GM18517 (cell line): Measurements from ENCODE around the gene STXBP1.

Experiments
- ATAC-seq: cut with Tn5 transposase; IDR thresholded peaks from one replicate; pipeline ENCODE4 v1.9.1; 2021; ENCODE audit warnings: mild to moderate bottlenecking, moderate library complexity; ENCODE audit not compliant: unreplicated experiment

STXBP1 gene

DNA sequence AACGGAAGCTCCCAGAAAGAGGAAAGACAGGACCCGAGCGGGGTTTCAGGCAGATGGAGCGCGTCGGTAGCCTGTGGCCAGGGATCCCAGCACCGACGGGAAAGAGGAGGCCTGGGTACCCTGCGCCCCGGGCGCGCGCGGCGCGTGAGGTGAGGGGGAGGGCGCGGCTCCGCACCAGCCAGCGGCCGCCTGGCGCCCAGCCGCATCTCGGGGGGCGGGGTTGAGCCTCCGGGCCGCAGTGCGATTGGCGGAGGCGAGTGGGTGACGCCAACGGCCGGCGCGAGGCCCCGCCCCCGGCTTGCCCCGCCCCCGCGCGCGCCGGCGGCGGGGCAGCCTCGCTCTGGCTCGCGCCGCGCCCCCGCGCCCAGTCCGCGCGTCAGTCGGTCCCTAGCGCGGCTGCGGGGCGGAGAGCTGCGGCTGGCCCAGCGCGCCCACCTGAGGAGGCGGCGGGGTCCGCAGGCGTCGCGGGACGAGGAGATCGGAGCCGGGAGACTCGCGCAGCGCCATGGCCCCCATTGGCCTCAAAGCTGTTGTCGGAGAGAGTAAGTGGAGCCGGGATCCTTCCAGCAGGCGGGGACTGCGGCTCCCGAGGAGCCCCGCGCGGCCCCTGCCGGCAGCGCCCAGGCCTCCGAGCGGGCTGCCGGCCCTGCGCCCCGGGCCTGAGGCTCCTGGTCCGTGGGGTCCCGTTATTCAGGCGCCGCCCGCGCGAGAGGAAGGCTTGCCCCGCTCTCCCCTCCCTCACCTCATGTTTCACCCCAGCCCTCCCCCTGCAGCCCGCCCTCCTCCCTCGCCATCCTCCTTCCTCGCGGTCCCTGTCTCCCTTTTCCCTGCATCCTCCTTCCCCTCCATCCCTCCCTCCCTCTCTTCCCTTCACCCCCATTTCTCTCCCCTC is at the start of gene STXBP1:
Gene STXBP1 (plus strand): TSS at position 379 of the 892 bp plus-strand sequence. CDS start 127 bp downstream, at position 506.
- peak; percentile 71 for ATAC-seq

GRCh38 chr9:127562279-127562796 is 49.7 kb upstream of the STXBP1 start:
- no peak for ATAC-seq

DNA sequence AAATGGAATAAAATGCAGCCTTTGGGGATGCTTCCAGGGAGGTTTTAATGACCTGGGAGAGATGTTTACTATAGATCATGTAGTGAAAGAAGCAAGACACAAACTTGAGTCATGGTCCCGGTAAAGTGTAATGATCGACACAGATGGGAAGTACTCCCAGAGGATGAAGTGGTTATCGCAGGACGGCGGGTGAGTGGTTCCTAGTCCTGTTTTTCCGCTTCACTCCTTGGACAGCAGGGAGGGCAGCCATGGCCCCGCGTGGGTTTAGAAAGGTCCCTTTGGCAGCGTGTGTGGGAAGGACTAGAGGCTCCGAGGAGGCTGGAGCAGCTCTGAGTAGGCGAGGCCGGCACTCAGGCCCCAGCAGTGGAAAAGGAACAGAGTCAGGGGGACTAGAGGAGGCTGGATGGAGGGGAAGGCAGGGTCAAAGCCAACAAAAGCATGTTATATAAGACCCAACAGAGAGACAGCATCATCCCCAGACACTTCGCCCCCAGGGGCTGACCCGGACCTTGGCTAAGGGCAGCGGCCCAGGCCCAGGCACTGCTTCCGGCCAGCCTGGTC is 49.2 kb upstream of the STXBP1 start:
- ATAC-seq: no peak

DNA sequence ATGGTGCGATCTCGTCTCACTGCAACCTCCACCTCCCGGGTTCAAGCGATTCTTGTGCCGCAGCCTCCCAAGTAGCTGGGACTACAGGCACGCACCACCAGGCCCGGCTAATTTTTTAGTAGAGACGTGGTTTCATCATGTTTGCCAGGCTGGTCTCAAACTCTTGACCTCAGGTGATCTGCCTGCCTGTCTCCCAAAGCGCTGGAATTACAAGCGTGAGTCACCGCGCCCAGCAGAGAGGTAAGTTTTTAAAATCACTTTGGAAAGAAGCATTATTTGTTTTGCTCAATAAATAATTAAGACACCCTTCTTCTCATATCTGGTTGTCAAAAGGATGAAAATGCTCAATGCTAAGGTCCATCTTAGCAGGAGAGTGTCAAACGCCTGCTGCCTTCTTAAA is 48.5 kb upstream of the STXBP1 start:
- no peak for ATAC-seq

DNA sequence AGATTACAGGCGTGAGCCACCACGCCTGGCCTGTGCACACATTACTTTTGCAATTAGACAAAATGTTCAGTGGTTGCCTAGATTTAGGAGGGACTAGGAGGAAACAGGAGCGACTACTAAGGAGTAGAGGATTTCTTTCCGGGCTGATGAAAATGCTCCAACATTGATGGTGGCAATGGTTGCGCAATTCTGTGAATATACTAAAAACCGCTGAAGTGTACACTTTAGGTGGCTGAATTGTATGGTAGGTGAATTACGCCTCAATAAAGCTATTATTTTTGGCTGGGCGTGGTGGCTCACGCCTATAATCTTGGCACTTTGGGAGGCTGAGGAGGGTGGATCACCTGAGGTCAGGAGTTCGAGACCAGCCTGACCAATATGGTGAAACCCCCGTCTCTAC is 46.8 kb upstream of the STXBP1 start:
- ATAC-seq: no peak

DNA sequence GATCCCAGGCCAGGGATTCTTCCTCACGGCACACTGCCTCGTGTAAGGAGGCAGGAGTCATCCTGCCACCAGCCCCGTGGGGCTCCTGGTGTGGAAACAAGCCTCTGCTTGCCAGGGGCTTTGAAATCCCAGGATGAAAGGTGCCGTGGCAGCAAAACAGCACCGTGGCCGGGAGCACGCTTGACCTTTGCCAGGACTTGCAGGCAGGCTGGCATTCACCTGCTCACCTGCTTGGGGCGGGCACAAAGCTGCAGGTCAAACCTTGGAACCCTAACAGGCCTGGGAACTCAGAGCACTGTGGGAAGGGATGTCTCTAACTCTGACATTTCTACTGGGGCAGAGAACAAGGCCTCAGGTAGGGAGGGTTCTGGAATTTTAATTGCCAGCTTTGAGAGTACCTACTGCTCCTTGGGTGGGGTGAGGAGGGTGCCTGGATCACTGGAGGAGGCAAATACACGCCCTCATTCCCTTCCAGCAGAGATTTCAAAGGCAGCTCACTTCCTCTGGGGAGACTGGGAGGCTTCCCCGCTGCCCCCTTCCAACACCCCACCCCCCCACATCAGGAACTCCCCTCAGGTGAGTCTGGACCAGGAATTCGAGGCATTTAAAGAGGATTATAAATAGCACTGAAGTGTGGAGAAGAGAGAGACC is 45.6 kb upstream of the STXBP1 start:
- ATAC-seq: no peak

GRCh38 chr9:127567035-127567729 is 44.9 kb upstream of the STXBP1 start:
- no peak for ATAC-seq

GRCh38 chr9:127567730-127568617 is 44.1 kb upstream of the STXBP1 start:
- ATAC-seq: no peak

GRCh38 chr9:127568618-127568970 is 43.5 kb upstream of the STXBP1 start:
- ATAC-seq: no peak

GRCh38 chr9:127568971-127569885 is 42.8 kb upstream of the STXBP1 start:
- no peak for ATAC-seq

DNA sequence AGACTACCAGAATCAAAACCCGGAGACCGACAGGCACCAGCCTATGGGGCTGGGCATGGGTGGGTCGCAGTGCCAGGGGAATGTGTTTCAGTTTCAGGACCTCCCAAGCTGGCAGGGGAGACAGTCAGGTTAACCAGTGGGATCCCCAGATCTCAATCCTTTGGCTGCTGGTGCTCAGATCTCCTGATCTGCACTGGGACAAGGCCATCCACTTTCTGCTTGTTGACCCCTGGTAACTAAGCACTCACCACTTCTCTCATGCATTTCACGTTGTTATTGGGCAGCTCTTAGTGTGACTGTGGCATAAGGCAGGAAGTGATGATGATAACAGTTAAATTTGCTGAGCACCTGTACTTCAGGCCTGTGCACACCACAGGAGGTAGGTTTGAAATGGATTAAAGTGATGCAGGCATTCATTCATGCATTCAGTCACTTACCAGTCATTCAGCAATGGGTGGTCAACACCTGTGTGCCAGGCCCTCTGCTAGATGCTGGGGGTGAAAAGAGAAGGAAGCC is 42.1 kb upstream of the STXBP1 start:
- no peak for ATAC-seq

GRCh38 chr9:127570533-127571111 is 41.5 kb upstream of the STXBP1 start:
- no peak for ATAC-seq

- no peak for ATAC-seq
These were observed 40.1 kb upstream of the STXBP1 start for GRCh38 chr9:127571971-127572370.

DNA sequence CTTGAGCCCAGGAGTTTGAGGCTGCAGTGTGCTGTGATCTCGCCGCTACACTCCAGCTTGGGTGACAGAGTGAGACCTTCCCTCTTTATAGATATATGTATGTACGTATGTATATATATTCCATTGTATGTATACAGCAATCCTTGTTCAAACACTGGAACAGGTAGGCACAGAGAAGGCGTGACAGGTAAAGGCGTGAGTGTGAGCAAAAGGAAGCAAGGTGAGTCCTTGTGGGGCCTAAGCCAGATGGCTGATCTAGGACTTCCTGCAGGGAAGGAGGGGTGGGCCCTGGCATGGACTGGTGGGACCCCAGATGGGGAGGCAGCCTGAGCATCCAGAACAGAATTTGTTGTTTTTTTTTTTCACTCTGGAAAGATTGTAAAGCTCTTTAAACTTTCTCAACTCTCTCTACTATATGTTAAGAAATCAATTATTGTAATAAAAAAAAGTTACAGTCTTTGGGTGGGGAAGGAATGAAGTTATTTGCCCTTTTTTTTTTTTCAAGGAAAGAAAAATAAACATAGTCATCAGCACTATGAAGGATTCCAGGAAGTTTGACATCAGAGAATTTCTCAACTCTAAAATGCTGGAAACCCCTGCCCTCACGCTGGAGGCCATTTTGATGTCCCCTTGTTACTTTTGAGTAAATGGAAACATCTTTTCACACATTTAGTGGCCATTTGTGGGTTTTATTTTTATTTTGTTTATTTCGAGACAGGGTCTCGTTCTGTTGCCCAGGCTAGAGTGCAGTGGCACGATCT is 38.9 kb upstream of the STXBP1 start:
- ATAC-seq: no peak

DNA sequence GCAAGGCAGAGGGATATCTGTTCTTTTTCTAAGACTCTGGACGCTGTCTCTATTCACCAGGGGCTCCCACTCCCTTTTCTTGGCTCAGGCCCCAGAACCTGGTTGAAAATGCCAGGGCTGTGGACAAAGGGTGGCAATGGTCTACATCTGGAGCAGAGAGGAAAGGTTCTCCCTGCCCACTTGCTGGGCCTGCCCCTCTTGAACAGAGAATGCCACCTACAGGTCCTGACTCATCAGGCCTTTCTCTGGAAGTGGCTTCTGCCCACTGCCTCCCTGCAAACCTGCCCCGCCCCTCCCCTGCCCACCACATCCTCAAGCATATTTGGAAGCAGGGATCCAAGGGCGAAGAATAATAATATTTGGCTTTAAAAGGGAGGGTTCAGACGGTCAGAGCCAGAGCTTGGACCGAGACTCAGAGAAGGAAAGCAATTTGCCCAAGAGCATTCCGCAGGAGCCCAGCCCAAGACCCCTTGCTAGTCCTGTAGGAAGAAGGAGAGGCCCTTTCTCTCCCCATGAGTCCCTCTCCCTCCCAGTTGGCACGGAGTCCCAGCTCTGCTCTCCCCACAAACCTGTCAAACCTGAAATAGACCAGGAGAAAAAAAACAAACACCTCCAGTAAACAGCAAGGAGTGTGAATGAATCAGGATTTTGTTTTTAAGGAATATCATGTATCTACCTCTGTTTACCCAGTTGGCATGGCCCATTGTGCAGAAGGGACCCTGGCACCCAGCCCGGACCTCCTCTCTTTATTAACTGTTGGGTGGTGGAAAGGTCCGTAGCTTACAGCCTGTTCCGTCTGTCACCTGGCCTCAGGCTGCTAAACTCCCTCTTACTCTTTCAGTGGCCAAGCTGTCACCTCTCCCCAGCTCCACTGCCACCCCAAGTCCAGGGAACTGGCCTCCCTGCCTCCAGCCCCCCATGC is 37.7 kb upstream of the STXBP1 start:
- no peak for ATAC-seq

DNA sequence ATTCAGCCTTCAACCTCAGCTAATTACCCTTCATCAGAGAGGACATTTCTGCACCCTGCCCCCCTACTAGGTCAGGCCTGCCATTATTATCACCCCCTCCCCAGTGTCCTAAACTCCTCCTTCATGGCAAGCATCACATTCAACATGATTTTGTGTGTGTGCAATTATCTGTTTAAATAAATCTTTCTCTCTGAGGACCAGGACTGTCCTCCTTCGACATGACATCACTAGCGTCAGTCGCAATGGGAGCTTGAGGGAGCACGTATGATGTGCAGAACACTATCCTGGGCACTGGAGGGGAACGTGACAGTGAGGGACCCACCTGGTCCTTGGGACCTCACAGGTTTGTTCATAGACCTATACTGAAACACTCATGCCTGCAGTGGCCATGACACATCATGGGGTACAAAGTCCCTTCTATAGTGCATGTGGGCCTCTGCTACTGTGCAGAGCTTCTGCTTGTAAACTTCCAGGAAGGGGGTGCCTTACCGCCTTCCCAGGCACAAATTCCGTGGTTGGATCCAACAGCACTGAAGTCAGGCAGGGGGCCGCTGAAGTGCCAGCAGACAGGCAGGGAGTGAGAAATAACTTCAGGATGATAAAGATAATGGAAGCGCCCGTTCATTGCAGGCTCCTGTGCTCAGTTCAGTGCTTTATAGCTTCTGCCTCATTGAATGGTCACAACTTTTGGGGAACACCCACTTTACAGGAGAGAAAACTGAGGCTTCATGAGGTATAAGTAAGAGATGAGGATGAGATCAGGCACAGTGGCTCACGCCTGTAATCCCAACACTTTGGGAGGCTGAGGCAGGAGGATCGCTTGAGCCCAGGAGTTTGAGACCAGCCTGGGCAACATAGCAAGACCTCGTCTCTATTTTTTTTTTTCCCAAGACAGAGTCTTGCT is 36.0 kb upstream of the STXBP1 start:
- ATAC-seq: no peak
